MG63 (cell line): ENCODE data around the gene BEND6. TPM values are rescaled to one million over a fixed set of nuclear protein-coding genes. Genes with fewer than 3 reads are reported as not detected.
A peak's percentile ranks its signal among the peaks of the same experiment; 100 is the strongest.

Source experiments
- DNase-seq: peaks from one replicate; pipeline ENCODE4 v3.0.0-alpha.2; 2020
- H3K27me3 ChIP-seq: fragments of 250-450 bp; sonication (Bioruptor Pico); 2 replicates; pipeline ENCODE4 v1.5.1; 2020; ENCODE audit warnings: mild to moderate bottlenecking, moderate library complexity
- H3K36me3 ChIP-seq: fragments of 250-450 bp; sonication (Bioruptor Pico); 2 replicates; pipeline ENCODE4 v1.5.1; 2020; ENCODE audit warnings: mild to moderate bottlenecking, moderate library complexity
- H3K4me3 ChIP-seq: fragments of 250-450 bp; sonication (Bioruptor Pico); 2 replicates; pipeline ENCODE4 v1.5.1; 2020; ENCODE audit warnings: mild to moderate bottlenecking, moderate library complexity
- H3K9me3 ChIP-seq: fragments of 250-450 bp; sonication (Bioruptor Pico); 2 replicates; pipeline ENCODE4 v1.5.1; 2020; ENCODE audit warnings: mild to moderate bottlenecking, moderate library complexity
- total RNA-seq: library from RNA; depleted of rRNA; stranded (reverse); fragments of >200 nt; shearing (Covaris generic); gene quantifications from 2 replicates; pipeline ENCODE4 v1.2.3, GENCODE V29; 2014; ENCODE audit warnings: low replicate concordance; rRNA removed

Gene BEND6, protein sequence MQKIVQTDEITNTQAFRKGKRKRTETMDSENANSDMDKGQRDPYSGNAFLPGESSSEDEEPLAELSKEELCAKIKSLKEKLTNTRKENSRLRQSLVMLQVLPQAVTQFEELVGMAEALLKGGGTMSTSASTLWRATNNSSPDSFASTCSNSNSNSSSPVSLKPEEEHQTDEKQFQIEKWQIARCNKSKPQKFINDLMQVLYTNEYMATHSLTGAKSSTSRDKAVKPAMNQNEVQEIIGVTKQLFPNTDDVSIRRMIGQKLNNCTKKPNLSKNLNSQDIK
- total RNA-seq = 0.49 and 0.91 TPM in 2 replicates

DNA sequence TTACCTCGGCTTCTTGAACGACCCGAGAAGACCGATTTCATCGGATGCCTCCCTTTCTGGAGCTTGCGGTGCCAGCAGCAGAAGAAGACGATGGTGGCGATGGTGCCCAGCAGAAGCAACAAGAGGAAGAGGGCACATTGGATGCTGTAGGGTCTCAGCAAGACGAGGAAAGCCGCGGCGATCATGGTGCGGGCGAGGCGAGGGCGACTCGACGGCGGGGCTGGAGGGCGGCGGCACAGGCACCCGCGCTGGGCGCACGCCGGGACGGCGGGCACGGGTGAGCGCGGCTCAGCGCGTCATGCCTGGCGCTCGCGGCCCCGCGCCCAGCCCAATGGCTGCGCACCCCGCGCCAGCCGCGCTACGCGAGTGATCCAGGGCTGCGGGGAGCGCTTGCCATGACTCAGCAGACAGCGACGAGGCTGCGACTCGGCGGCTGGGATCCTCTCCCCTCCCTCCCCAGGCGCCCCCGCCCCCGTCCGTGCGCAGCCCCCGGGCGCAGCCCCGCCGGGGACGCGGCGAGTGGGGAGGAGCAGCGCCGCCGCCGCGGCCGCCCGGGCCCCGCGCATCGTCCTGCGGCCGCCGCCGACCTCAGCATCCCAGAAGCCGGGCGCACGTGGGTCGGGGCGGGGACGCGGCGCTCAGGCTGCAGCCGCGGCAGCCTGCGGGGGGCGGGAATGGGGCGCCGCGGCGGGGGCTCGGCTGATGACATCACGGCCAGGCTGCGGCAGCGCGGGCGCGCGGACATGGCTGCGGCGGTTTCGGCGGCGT lies at the start of gene BEND6:
Gene BEND6, plus strand, starts transcription at position 705 of the 768 bp plus-strand sequence. CDS start 26,704 bp downstream, outside the sequence.
- peak; percentile 78 for DNase-seq
- no peaks in the 10 kb centered on the region for H3K9me3 ChIP-seq
- H3K4me3 ChIP-seq = peak within 1 kb of the TSS; percentile 62
- no peaks in the 10 kb centered on the region for H3K27me3 ChIP-seq
- peaks cover 4% of the 10 kb centered on the region for H3K36me3 ChIP-seq

DNA sequence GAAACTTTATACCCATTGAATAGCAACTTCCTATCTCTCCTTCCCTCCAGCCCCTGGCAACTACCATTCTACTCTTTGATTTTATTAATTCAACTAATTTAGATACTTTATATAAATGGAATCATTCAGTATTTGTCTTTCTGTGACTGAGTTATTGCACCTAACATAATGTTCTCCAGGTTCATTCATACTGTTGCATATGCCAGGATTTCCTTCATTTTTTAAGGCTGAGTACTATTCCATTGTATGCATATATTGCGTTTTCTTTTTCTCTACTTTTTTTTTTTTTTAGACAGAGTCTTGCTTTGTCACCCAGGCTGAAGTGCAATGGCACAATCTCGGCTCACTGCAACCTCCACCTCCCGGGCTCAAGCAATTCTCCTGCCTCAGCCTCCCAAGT lies 49.5 kb upstream of the BEND6 start:
- H3K27me3 ChIP-seq = no peaks in the 10 kb centered on the region
- H3K9me3 ChIP-seq = no peaks in the 10 kb centered on the region
- H3K4me3 ChIP-seq = no peak overlapping the region
- DNase-seq = no peak
- no peaks in the 10 kb centered on the region for H3K36me3 ChIP-seq

DNA sequence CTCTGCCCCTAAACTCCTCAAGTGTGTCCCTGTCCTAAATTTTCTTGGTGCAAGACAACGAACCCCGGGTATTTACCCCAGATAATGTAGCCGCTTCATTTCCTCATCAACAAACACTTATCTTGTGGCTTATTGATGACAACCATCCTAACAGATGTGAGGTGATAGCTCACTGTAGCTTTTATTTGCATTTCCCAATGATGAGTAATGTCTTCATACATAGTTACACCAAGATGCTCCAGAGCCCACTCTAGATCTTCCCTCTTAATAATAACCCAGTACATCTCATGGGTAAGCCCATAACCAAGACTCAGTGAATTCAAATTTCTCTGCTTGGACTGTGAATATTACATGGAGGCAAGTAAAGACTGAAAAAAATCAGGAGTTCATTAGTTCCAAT lies 48.2 kb upstream of the BEND6 start:
- no peak for DNase-seq
- Histone ChIP-seq H3K9me3 (no peaks in the 10 kb centered on the region), H3K36me3 (no peaks in the 10 kb centered on the region), H3K4me3 (no peak overlapping the region), H3K27me3 (no peaks in the 10 kb centered on the region)

DNA sequence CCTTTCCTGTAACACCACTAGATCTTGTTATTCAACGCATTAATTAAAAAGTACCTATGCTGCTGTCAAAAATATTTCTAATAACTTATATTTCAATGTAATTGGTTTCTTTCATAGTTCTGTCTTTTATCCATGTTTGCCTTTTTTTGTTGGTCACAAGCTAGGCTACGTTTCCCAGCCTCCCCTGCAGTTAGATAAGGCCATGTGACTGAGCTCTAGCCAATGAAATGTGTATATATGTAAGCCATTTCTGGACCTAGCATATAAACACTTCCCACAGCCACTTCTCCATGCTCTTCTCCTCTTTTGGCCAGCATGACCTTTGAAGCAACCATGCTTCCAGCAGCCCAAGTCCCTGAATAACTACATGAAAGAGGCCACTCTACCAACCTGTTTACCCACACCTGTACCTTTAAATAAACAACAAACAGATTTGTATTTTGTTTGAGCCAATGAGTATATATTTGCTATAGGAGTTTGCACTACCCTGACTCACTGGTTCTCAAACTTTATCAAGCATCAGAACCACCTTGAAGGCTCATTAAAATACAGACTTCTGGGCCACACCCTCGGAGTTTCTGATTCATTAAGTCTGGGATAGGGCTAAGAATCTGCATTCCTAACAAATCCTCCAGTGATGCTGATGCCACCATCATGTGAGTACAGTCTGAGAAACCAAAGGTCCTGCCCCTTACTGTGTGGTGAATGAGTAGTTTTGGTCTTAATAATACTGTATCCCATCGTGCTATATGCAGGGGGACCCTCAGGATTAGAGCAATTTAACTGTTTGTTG lies 45.6 kb upstream of the BEND6 start:
- Histone ChIP-seq H3K36me3 (no peaks in the 10 kb centered on the region), H3K27me3 (no peaks in the 10 kb centered on the region), H3K4me3 (no peak overlapping the region), H3K9me3 (no peaks in the 10 kb centered on the region)
- DNase-seq = no peak

DNA sequence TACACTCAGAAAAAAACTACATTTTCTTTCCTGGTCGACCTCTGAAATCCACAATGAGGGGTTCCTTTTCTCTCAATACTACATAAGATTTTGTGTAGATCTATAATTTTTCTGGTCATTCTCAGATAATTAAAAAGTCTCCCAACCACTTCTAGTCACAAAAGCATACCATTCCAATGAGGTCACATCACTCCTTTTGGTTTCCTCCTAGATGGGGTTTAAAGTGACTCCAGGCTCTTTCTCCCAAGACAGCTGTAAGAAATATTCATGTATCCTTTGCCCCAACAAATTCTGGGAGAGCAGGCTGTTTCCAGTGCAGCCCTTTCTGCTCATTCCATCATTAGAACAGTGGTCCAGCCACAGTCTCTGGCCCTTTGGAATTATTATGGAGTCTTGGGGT lies 43.1 kb upstream of the BEND6 start:
- Histone ChIP-seq H3K9me3 (no peaks in the 10 kb centered on the region), H3K4me3 (no peak overlapping the region), H3K27me3 (no peaks in the 10 kb centered on the region), H3K36me3 (no peaks in the 10 kb centered on the region)
- DNase-seq = no peak

DNA sequence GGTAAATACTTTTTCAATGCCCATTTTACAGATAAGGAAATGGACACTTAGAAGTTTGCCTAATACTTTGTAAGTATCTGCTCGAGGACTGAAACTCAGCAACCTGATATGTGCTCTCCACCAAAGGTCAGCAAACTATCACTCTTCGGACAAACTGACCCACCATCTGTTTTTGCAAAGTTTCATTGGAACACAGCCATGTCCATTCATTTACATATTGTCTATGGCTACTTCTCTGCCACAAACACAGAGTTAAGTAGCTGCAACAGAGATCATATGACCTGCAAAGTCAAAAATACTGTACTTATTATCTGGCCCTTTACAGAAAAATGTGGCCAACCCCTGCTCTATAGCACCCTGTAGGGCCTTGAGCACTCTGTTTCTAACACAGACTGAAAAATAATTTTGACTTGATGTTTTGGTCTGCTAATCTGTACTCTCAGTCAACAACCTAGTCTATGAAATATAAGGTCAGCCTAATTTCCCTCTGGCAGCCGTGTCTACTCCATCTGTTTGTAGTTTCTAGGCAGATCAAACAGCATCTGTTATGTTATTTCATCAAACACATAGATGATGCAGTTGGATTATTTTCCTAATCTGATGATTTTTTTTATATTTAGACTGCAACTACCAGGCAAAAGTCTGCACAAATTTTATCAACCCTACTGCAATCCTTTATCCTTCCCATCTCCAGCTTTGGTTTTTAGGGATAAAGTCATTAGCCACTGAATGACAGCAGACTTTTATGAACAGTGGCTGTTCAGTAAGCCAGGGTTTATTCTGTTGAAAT lies 41.4 kb upstream of the BEND6 start:
- no peak for DNase-seq
- H3K27me3 ChIP-seq = no peaks in the 10 kb centered on the region

DNA sequence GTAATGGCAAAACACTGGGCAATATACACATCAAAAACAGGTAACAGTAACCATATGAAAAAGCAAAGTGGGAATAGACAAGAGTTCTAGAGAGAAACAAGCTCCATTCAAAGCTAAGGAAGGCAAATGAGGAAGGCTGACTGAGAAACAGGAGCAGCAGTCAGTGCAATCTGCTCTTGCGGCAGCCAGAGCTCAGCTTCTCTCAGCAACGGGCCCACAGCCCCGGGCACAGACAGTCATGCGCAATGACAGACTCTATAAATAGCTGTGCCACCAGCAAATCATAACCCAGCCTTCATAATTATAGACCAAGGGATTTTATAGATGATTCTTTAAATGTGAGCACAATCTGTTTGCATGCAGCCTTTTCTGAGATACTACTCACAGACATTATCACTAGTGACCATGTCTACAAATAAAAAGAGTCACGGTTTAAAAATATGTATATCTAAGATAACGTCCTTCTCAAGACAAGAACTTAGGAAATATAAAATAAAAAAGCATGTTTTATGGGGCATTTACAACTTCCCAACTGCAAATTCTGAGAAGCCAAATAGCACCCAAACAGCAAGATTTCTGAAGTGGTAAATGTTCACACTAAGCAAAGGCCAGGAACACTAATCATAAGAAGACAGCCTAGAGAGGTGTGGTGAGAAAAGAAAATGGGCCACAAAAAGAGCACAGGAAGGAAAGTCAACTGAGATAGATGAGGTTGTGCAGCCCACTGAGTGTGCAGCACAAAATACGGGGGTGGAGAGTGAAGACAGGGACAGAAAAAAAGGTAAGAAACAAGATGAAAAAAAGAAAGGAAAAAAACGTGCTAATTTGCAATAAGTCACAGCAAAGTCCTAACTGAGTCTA lies 39.9 kb upstream of the BEND6 start:
- Histone ChIP-seq H3K9me3 (no peaks in the 10 kb centered on the region), H3K27me3 (no peaks in the 10 kb centered on the region), H3K36me3 (no peaks in the 10 kb centered on the region), H3K4me3 (no peak overlapping the region)
- no peak for DNase-seq

More for the DNA sequence above, 41.4 kb upstream of the BEND6 start:
- Histone ChIP-seq H3K9me3 (no peaks in the 10 kb centered on the region), H3K4me3 (no peak overlapping the region), H3K36me3 (no peaks in the 10 kb centered on the region)

DNA sequence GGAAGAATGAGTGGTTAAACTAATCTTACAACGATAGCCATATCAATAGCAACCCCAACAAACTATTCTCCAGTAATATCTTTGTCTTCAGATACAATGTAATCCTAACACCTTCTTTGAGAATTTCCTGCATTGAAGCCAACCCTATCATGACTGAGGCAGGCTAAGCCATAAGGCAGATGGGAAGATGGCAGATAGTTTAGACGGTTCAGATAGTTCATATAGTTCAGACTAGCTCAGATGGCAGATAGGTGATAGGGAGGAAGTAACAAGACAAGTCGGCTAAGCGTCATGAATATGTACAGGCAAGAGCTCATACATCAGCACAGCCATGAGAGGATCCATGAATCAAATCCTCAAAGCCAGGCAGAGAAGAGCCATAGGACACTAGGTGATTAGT lies 39.1 kb upstream of the BEND6 start:
- Histone ChIP-seq H3K4me3 (no peak overlapping the region), H3K27me3 (no peaks in the 10 kb centered on the region), H3K9me3 (no peaks in the 10 kb centered on the region), H3K36me3 (no peaks in the 10 kb centered on the region)
- no peak for DNase-seq

DNA sequence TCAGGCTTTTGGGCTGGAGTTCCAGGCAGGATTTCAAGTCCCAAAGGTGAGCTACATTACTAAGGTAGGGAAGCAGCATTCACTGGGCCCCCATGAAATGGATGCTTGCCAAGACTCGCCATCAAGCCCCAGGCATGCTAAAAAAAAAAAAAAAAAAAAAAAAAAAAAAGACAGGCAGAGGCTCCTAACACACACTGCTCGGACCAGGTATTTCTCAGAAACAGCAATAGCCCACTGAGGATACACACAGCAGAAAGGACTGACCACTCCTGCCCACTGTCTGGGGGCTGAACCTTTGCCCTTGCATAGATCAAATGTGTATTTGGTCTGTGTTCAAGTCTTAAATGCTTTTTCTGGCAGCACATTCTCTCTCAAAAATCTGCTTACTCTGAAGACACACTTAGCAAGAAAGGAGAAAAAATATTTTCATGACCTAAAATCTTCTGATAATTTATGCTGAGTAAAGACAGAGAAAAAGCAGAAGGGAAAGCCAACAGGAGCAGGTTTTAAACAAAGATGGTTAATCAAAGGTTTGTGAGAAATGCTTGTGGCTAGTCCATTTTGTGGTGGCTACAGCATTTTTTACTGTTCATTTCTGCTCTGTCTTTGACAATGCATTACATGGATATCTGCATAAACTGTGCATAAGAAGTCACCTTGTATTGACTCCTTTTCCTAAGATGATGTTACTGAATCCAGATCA lies 37.9 kb upstream of the BEND6 start:
- Histone ChIP-seq H3K36me3 (no peaks in the 10 kb centered on the region), H3K27me3 (no peaks in the 10 kb centered on the region), H3K9me3 (no peaks in the 10 kb centered on the region), H3K4me3 (no peak overlapping the region)
- DNase-seq = no peak

DNA sequence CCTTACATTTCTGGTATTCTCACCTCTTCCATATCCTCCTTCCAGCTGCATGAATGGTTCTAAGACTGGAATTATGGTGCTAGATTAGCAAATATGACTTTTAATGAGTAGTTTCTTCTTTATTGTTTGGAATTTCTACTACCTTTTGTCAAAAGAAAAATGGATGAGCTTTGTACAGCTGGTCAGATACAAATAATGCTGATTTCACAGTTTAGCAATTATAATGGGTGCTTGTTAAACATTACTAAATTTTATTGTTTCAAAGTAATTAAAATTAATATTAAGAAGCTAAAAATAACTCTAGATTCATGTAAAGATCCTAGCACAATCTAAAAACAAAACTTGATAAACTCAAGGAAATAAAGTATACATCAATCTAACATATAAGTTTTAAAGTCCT lies 32.3 kb upstream of the BEND6 start:
- Histone ChIP-seq H3K4me3 (no peak overlapping the region), H3K9me3 (no peaks in the 10 kb centered on the region), H3K36me3 (no peaks in the 10 kb centered on the region), H3K27me3 (no peaks in the 10 kb centered on the region)
- DNase-seq = no peak

DNA sequence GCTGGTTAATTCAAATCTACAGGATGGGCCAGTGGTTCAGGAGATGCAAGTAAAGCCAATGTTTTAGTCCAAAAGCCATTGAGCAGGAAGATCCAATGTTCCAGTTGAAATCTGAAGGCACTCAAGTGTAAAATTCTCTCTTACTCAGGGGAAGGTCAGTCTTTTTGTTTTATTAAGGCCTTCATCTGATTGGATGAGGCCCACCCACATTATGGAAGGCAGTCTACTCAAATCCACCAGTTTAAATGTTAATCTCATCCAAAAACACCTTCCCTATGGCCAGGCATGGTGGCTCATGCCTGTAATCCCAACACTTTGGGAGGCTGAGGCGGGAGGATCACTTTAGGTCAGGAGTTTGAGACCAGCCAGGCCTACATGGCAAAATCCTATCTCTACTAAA lies 31.3 kb upstream of the BEND6 start:
- H3K27me3 ChIP-seq = no peaks in the 10 kb centered on the region

DNA sequence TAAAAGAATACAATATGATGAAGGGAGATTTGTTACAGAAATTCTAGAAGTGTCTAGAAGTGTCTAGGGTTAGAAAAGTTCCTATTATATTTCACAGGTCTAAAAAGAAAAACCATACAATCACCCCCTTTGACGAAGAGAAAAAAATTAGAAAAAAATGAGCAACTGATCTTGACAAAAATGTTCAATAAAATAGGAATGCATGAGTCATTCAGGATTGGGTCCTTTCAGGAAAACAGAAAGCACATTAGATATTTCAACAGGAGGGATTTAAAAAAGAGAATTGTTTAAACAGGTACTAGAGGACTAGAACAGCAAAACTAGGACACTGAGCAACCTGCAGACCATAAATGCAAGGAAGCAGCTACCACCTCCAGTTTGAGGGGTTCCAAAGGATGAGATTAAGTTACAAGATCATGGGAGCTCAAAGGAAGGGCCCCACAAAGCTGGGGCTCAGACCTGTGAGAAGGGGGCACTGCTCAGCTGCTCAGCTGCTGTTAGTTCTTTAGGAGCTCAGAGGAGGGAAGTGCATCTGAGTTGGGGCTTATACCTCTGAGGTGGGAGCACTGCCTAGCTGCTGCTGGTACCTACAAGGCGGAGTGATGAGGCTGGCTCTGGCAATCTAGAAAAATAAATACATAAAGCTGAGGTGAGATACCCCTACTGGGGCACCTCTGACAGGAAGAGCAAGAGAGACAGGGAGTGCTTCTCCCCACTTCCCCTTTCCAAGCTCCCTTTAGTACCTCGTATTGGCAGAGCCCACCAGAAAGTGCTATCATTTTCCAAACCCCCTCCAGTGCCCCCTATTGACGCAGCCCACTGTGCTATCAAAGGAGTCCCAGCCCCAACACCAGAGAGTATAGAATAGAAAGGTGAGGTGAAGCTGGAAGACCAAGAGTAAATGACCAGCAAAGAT lies 27.1 kb upstream of the BEND6 start:
- H3K4me3 ChIP-seq = no peak overlapping the region
- no peak for DNase-seq
- H3K36me3 ChIP-seq = no peaks in the 10 kb centered on the region
- H3K9me3 ChIP-seq = no peaks in the 10 kb centered on the region
- no peaks in the 10 kb centered on the region for H3K27me3 ChIP-seq

More for the DNA sequence above, 31.3 kb upstream of the BEND6 start:
- no peak overlapping the region for H3K4me3 ChIP-seq
- no peak for DNase-seq
- H3K9me3 ChIP-seq = no peaks in the 10 kb centered on the region
- H3K36me3 ChIP-seq = no peaks in the 10 kb centered on the region

DNA sequence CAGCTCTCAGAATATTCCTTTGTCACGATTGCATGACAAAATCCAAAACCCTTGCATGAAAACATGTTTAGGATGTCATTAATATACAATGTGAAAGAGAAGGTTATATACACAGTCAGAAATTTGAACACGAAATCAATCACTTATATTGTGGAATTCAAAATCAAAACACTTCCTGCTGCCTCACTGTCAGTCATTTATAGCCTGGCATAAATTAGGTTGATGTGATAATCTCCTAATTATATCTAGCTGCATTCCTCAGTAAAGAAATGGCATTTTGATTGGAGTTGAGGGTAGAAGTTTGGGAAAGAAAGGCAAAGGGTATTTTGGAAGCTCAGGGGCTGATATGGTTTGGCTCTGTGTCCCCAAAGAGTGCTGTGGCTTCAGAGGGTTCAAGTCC lies 24.1 kb upstream of the BEND6 start:
- Histone ChIP-seq H3K36me3 (no peaks in the 10 kb centered on the region), H3K27me3 (no peaks in the 10 kb centered on the region), H3K4me3 (no peak overlapping the region), H3K9me3 (no peaks in the 10 kb centered on the region)
- DNase-seq = no peak

DNA sequence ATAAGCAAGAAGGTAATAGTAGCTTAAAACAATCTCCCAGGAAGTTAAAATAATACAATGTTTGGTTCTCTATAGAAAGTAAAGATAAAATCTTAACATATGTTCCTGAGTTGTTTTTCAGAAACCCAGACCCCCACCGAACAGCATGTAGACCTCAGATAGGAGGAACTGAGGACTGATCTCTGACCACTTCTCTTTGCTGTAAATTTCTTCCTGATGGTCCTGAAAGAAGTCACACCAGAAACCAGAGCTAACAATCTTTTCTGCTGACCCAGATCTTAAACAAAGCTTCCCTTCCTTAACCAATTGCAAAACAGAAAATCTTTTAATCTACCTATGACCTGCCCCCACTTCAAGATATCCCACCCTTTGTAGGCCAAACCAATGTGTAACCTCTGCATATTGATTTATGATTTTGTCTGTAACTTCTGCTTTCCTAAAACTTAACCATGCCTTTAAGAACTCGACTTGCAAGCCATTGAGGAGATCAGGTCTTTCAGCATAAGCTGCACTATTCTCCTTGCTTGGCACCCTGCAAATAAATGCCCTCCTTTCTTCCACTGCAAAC lies 21.9 kb upstream of the BEND6 start:
- no peak overlapping the region for H3K4me3 ChIP-seq
- no peaks in the 10 kb centered on the region for H3K36me3 ChIP-seq
- no peaks in the 10 kb centered on the region for H3K27me3 ChIP-seq
- no peak for DNase-seq
- no peaks in the 10 kb centered on the region for H3K9me3 ChIP-seq
